Panc1 (cell line): Measurements from ENCODE around the gene LHFPL3.

Experiments used
- CTCF ChIP-seq: fragments of 450-650 bp; IDR thresholded peaks from 2 replicates; pipeline ENCODE4 v1.5.1; 2017; ENCODE audit warnings: mild to moderate bottlenecking
- SIN3A ChIP-seq: IDR thresholded peaks from 2 replicates; pipeline ENCODE4 v1.6.1; 2012; ENCODE audit warnings: low read depth, mild to moderate bottlenecking, low read length, moderate library complexity, borderline replicate concordance; ENCODE audit not compliant: insufficient read depth

GRCh38 chr7:104541897-104542296 lies 213.5 kb downstream of the LHFPL3 start:
- TF ChIP-seq CTCF, result no peak
- TF ChIP-seq SIN3A, result no peak
